NCI-H2081 treated with DMSO at 0.1 percent for 48 hours (cell line): ENCODE measurements around the gene DNAI7.

ENCODE experiments used
- DNase-seq: peaks from one replicate; lab custom pipeline; 2025; lab: John Stamatoyannopoulos, UW

The DNAI7 gene

GRCh38 chr12:25195056-25195971 lies at the start of gene DNAI7, which contains the start of gene ETFRF1:
Gene DNAI7, minus strand, starts transcription at chr12:25195160. Its CDS starts 82 bp downstream, at chr12:25195078.
Gene ETFRF1, plus strand, starts transcription at chr12:25195237. Its CDS starts 8,720 bp downstream, at chr12:25203957.
- DNase-seq, result peak; percentile 85

GRCh38 chr12:25243680-25243990 lies 48.7 kb upstream of the DNAI7 start:
- DNase-seq, result no peak

GRCh38 chr12:25242981-25243679 lies 48.2 kb upstream of the DNAI7 start:
- no peak for DNase-seq

GRCh38 chr12:25241167-25242020 lies 46.4 kb upstream of the DNAI7 start:
- DNase-seq, result no peak

- DNase-seq, result no peak
Observed at GRCh38 chr12:25236626-25237025, 41.7 kb upstream of the DNAI7 start.

- DNase-seq, result no peak
Observed at GRCh38 chr12:25236190-25236589, 41.2 kb upstream of the DNAI7 start.

- DNase-seq, result no peak
Observed at GRCh38 chr12:25213338-25213737, 18.4 kb upstream of the DNAI7 start.

GRCh38 chr12:25208554-25208953 lies 13.6 kb upstream of the DNAI7 start:
- DNase-seq, result no peak

GRCh38 chr12:25207846-25208245 lies 12.9 kb upstream of the DNAI7 start:
- no peak for DNase-seq

GRCh38 chr12:25207411-25207810 lies 12.5 kb upstream of the DNAI7 start:
- DNase-seq, result no peak

- DNase-seq, result no peak
Observed at GRCh38 chr12:25202137-25202536, 7.2 kb upstream of the DNAI7 start.

- no peak for DNase-seq
Observed at GRCh38 chr12:25200703-25201102, 5.7 kb upstream of the DNAI7 start.

- no peak for DNase-seq
Observed at GRCh38 chr12:25197608-25198007, 2.6 kb upstream of the DNAI7 start.

- no peak for DNase-seq
Observed at GRCh38 chr12:25194722-25195055, 271 bp downstream of the DNAI7 start.

GRCh38 chr12:25194214-25194613 lies 746 bp downstream of the DNAI7 start:
- no peak for DNase-seq

- no peak for DNase-seq
Observed at GRCh38 chr12:25190793-25191192, 4.2 kb downstream of the DNAI7 start.

- DNase-seq, result no peak
Observed at GRCh38 chr12:25189656-25190055, 5.3 kb downstream of the DNAI7 start.

GRCh38 chr12:25187781-25188180 lies 7.2 kb downstream of the DNAI7 start:
- DNase-seq, result no peak

- DNase-seq, result no peak
Observed at GRCh38 chr12:25186788-25187402, 8.1 kb downstream of the DNAI7 start.

- no peak for DNase-seq
Observed at GRCh38 chr12:25186038-25186787, 8.7 kb downstream of the DNAI7 start.

- DNase-seq, result no peak
Observed at GRCh38 chr12:25184132-25184531, 10.8 kb downstream of the DNAI7 start.
